Thoracic aorta (tissue), 2 donors: Measurements from ENCODE around the gene MVB12B. TPM values are rescaled to one million over a fixed set of nuclear protein-coding genes. Genes with fewer than 3 reads are reported as not detected.

Experiments
- ATAC-seq: fragments of 150-250 bp; one replicate; pipeline ENCODE4 v1.8.0; 2017; ENCODE audit warnings: low read depth; ENCODE audit not compliant: insufficient number of reproducible peaks, low FRiP score
- DNase-seq: peaks from one replicate; pipeline ENCODE4 v3.0.0-alpha.2; 2020; ENCODE audit warnings: low spot score
- H3K27ac ChIP-seq, 2 donors: fragments of 200-600 bp; sonication (generic); 1 replicate in 1 of 2; 2 replicates in 1 of 2; pipeline ENCODE4 v1.5.1; 2016; ENCODE audit warnings: mild to moderate bottlenecking in 2 of 2, moderate library complexity in 2 of 2
- H3K27me3 ChIP-seq: fragments of 200-600 bp; sonication (generic); replicated peaks from 2 replicates; pipeline ENCODE4 v1.6.0; 2016; ENCODE audit warnings: mild to moderate bottlenecking; ENCODE audit not compliant: insufficient read depth
- H3K36me3 ChIP-seq: fragments of 200-600 bp; sonication (generic); one replicate; pipeline ENCODE4 v1.5.1; 2016
- H3K4me1 ChIP-seq, 2 donors: fragments of 200-600 bp; sonication (generic); 1 replicate in 1 of 2; 2 replicates in 1 of 2; pipeline versions ENCODE4 v1.5.1 to v1.6.0; 2016; ENCODE audit warnings: low read depth in 2 of 2, mild to moderate bottlenecking in 1 of 2; ENCODE audit not compliant: control insufficient read depth in 1 of 2
- H3K4me3 ChIP-seq: fragments of 200-600 bp; sonication (generic); 2 replicates; pipeline ENCODE4 v1.5.1; 2016; ENCODE audit warnings: mild to moderate bottlenecking
- H3K9me3 ChIP-seq: fragments of 200-600 bp; sonication (generic); 2 replicates; pipeline ENCODE4 v1.5.1; 2016
- CTCF ChIP-seq: fragments of 200-600 bp; sonication (generic); IDR thresholded peaks from one replicate; pipeline ENCODE4 v1.5.1; 2019; ENCODE audit warnings: antibody characterized with exemption
- total RNA-seq, 2 donors: library from RNA; depleted of rRNA; stranded (reverse); fragments of >200 nt; gene quantifications; one replicate each; pipeline versions ENCODE4 v1.1.0 to v1.2.3, GENCODE V29; 2016

The MVB12B gene
- total RNA-seq, 2 donors from 2014 or later = 18.4 to 21.7 TPM

DNA sequence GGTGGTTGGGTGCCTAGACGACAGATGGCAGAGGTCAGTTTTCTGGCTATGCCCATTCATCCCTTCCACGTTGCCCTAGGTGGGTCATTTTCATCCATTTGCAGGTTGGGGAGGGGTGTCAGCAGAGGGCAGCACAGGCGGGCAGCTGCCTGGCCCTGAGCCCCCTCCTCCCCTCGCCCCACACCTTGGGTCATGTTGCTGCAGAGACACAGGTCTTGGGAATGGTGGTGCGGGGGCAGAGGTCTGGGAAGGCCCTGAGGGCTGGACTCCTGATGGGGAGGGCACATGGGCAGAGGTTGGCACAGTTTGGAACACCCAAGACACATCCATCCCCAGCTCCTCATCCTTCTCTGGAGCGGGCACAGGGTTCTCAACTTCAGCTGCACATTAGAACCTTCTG lies 183.9 kb downstream of the MVB12B start:
- no peak overlapping the region for H3K27ac ChIP-seq
- DNase-seq = no peak
- H3K27me3 ChIP-seq = no peaks in the 10 kb centered on the region
- H3K4me1 ChIP-seq = peaks cover 0 to 4% of the 10 kb centered on the region in 2 donors
- H3K36me3 ChIP-seq = no peaks in the 10 kb centered on the region
- ATAC-seq = no peak
- no peak for TF ChIP-seq CTCF
- H3K9me3 ChIP-seq = no peaks in the 10 kb centered on the region
- H3K4me3 ChIP-seq = no peak overlapping the region

DNA sequence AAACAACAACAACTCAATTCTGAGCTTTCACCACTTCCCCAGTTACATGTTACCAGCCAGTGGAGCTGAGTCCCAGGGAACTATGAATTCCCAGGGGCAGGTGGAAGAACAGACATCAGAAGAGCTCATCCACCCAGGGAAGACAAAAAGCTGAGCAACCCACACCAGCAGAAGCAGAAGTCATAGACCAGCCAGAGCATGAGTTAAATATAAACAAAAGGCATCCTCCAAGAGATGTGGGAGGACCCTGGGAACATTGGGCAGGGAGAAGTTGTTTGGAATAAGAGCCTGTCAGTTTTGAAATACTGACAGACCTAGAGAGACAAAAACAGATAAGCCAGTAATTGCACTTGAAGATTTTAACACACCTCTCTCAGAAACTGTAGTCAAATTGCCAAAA lies 184.8 kb downstream of the MVB12B start:
- Histone ChIP-seq H3K4me3 (no peak overlapping the region), H3K9me3 (no peaks in the 10 kb centered on the region), H3K36me3 (no peaks in the 10 kb centered on the region), H3K27ac (no peak overlapping the region), H3K27me3 (no peaks in the 10 kb centered on the region), H3K4me1 (peaks cover 0 to 5% of the 10 kb centered on the region in 2 donors)
- ATAC-seq (no peak), DNase-seq (no peak)
- no peak for TF ChIP-seq CTCF

DNA sequence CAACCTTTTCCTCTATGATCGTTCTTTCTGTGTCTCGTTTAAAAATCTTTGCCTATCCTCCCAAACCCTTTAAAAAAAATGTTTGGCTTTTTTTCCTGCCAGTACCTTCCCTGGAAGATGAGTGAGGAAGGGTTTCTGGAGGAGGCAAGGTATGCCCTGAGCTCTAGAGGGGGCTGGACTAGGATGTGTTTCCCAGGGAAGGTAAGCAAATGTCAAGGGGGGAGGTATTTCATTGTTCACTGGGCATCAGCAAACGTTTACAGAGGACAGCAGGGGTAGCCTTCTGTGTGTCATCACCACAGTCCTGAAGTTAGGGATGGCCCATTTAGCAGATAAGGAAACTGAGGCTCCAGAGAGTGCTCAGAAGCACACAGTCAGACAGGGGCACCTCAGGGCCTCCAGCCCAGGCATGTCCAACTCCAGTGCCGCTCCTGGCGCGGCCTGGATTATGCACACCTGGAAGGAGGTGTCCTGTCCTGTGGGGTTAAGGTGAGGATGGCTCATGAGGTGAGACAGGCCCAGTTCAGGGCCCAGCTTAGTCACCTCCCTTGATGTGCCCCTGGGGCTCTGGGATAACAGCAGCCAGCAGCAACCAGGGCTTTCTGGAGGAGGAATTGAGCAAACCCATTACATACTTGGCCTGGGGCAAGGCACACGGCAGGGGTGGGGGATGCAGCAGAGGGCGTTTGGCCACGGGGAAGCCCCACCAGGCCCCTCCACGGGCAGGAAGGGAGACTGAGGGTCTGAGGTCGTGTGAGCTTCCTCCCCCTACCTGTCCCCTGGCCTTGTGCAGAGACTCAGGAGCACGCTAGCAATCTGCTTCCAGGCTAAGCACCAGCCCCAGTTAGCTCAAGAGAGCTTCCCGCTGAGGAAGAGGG lies 186.8 kb downstream of the MVB12B start:
- Histone ChIP-seq H3K27me3 (peaks cover 4% of the 10 kb centered on the region), H3K4me3 (no peak overlapping the region)
- DNase-seq = no peak

DNA sequence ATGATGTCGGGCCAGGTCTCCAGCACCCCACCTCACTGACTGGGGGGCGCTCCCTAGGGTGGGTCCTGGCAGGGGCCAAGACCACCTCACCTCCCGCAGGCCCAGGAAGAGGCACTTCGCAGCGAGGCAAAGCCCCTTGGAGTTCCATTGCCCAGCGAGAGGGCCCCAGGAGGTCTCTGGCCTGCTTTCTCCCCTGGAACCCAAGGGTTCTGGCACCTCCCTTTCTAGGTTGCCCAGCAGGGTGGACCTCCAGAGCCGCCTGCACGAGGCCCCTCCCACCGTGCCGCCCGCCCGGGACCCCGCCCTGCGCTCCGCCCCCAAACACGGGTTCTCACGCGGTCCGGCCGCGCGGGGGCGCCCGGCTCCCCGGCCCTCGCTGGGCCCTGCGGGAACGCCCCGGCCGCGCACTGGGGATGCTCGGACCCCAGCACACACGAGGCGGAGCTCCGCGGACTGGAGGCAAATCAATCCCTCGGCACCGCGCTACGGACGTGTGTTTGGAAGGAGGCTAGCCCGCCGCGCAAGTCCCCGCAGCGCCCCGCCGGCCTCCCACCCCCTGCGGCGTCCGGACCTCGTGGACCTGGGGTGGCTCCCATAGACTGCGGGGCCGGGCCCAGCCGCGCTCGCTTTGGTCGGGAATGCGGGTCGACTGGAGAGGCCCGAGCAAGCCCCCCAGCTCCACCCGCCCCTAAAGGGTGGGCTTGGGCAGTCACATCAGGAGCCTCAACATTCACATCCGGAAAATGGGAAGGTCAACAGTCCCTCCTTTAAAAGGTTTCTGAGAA lies 187.6 kb downstream of the MVB12B start:
- H3K27ac ChIP-seq = no peak overlapping the region
- H3K9me3 ChIP-seq = no peaks in the 10 kb centered on the region
- TF ChIP-seq CTCF = peak; percentile 31
- DNase-seq (no peak), ATAC-seq (no peak)
- H3K4me3 ChIP-seq = peak overlapping the region; percentile 52
- peaks cover 9 to 18% of the 10 kb centered on the region in 2 donors for H3K4me1 ChIP-seq
- H3K27me3 ChIP-seq = peaks cover 4% of the 10 kb centered on the region
- H3K36me3 ChIP-seq = no peaks in the 10 kb centered on the region

More for the DNA sequence above, 186.8 kb downstream of the MVB12B start:
- H3K4me1 ChIP-seq = peaks cover 9 to 18% of the 10 kb centered on the region in 2 donors
- TF ChIP-seq CTCF = no peak
- H3K9me3 ChIP-seq = no peaks in the 10 kb centered on the region
- no peaks in the 10 kb centered on the region for H3K36me3 ChIP-seq
- ATAC-seq = no peak
- H3K27ac ChIP-seq = no peak overlapping the region
